Fibroblast of skin of abdomen (primary cell): ENCODE results near the gene NIT2.
"Not testable (repeated sequence)": the region's sequence is repeated elsewhere in the genome, so short reads cannot be mapped to it uniquely, and the experiment has no call there.

Experiments used
- DNase-seq: peaks from one replicate; pipeline ENCODE4 v3.0.0-alpha.2; 2013

The NIT2 gene

DNA sequence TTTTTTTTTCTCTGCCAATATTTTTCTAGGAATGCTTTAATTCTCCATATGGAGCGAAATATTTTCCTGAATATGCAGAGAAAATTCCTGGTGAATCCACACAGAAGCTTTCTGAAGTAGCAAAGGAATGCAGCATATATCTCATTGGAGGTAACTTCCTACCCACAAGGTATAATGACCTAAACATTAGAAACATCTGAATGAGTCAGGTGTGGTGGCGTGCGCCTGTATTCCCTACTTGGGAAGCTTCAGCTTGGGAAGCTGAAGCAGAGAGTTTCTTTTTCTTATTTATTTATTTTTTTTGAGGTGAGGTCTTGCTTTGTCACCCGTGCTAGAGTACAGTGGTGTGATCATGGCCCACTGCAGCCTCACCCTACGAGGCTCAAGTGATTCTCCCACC is 5.2 kb downstream of the NIT2 start:
- DNase-seq = no peak

DNA sequence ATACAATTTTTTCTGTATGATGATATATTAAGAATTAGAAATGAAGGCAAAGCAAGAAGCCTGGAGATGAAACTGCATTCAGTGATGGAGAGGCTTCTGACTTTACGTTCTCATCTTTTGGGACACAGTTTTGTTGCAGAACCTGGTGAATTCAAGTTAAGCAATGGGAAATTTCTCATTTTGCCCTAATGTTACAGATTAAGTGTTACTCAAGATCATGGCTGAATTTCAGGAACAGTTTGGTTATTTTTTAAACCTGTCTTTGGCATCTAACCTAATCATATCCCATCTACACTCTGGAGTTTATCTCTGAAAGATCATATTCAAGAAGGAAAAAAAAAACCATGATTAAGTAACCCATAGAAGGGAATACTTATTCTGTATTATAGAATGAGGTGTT is 6.0 kb downstream of the NIT2 start:
- no peak for DNase-seq

DNA sequence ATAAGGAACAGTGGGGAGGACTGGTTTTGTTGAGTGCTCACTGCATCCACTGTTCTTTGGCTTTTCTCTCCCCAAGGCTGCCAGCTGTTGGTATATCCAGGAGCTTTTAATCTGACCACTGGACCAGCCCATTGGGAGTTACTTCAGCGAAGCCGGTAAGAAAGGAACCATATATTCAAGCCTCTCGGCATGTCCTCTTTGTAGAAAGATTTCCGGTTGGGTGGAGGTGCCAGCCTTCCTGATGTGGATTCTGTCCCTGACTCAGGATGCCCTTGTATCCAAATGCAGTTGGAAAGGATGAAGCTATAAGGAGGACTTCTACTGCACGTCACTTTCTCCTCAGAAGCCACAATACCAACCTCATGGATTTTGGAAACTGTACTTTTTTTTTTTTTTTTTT is 14.2 kb downstream of the NIT2 start:
- no peak for DNase-seq

DNA sequence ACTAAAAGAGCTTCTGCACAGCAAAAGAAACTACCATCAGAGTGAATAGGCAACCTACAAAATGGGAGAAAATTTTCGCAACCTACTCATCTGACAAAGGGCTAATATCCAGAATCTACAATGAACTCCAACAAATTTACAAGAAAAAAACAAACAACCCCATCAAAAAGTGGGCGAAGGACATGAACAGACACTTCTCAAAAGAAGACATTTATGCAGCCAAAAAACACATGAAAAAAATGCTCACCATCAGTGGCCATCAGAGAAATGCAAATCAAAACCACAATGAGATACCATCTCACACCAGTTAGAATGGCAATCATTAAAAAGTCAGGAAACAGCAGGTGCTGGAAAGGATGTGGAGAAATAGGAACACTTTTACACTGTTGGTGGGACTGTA is 17.2 kb downstream of the NIT2 start:
- not testable (repeated sequence) for DNase-seq

DNA sequence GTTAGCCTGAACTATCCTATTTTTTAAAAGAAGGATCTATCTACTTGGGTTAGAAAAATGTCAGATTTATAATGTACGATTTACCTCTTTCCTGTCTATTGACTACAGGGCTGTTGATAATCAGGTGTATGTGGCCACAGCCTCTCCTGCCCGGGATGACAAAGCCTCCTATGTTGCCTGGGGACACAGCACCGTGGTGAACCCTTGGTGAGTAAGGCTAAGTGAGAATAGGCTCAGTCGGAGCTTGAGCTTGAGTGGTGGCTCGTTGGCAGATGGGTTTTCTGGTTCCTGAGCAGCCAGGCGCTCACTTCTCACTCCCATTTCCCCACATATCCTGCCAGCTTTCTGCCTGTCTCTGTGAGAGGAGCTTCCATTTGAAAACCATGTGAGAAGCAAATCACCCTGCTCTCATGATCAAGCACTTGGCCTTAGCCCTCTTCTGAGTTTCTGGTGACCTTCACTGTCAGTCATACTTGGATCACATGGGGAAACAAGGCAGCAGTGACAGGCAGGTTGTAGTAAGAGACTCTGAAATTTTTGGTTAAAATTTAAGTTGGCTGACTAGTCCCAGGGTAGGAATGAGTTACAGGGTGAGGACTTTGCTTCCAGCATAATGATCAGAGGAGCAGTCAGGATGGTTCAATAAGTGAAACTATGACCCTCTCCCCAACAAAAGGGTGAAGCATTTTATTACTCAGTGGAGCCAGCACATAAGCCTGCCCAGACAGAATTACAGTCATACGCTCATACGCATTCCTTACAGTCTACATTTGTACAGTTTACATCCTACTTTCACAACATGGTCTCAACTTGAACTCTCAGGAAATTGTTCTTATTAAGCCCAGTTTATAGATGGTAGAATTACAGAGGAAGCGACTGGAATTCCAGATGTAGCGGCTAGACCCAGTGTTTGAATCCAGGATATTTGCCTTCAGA is 18.0 kb downstream of the NIT2 start:
- peak; percentile 62 for DNase-seq

DNA sequence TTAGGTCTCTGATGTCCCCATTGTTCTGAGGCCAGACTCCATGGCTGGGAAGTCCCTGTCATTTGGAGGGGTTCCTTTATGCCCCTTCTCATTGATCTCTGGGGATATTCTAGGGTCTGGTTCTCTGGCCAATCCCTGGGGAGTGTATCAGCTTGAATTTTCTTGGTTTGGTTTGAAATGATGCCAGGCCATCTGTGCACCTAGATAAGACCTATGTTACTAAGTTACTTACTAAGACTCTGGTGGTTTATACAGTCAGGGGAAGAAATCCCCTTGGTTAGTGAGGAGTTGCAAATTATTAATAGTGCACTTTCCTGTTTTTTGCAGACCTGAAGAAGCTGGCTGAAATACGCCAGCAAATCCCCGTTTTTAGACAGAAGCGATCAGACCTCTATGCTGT is 20.3 kb downstream of the NIT2 start:
- DNase-seq = no peak

DNA sequence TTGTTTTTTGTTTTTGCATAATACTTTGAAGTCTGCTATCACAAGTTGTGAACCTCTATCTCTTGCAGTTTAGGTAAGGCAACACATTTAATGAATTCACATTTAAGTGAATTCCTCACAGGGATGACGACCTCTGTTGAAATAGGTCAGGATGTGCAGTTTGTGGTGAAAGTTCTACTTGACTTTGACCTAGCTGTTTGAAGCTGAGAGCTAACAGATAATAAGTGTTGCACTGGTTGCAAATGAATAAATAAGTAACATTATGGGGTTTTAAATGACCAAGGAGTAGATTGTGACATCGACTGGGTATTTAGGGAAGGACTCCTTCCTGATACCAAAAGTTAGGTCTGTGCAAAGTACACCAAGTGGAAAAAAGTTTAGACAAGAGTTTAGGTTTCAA is 23.9 kb downstream of the NIT2 start:
- DNase-seq = no peak

DNA sequence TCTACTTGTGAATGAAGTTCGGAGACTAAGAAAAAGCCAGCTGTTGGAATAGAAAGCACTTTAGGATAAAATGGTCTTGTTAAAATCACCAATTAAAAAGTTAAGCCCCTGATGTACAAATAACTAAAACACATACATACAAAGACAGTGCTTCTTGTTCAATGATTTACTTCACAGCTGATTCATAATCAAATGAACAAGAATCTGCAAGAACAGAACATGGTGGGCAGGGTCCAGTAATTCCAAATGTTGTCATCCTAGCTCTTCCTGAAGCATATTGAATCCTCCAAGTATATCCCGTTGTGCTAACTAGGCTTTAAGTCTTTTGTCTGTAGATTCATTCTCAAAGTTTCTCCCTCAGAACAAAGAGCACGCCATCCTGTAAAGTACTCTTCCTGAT is 24.5 kb downstream of the NIT2 start:
- no peak for DNase-seq

DNA sequence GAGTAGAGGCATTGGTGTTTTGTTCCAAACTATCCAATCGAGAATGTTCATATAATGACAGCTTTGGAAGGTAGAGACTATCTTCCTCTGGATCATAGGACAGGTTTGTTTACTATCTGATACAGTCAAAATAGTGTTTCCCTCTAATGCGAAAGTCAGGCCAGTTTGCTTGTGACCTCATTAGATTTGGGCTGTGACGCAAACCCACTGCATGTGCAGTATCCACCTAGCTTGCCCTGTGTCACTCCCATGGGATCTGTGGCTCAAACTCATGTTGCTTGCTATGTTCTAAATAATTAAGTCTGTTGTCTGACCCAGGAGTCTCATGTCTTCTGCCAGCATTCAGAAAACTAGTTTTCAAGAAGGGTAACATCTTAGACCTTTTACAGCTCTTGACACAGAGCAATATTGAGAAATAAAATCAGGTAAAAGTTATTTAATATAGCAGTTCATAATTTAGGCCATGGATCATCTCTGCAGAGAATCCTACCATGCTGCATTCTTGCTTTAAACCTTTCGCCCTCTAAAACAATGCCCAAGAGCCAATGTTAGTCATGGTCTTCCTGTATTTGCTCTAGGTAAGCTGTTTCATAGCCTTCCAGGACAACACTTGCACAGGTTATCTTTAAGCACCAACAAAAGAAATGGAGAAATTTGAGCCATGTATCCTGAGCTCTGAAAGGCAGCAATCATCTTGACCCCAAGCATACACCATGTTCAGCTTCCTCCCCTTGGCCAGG is 26.4 kb downstream of the NIT2 start:
- DNase-seq = no peak

DNA sequence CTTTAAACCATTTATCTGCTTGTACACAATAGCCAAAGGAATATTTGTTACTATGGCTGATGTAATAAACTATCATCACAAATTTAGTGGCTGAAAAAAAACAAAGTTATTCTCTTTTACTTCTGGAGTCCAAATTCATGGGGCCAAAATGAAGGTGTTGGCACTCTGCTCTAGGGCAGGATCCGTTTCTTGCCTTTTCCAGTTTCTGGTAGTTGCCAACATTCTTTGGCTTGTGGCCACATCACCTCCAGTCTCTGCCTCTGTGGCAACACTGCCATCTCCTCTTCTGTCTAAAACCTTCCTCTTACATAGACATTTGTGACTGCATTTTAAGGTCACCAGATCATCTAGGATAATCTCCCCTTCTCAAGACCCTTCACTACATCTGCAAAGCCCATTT is 27.3 kb downstream of the NIT2 start:
- DNase-seq = no peak

DNA sequence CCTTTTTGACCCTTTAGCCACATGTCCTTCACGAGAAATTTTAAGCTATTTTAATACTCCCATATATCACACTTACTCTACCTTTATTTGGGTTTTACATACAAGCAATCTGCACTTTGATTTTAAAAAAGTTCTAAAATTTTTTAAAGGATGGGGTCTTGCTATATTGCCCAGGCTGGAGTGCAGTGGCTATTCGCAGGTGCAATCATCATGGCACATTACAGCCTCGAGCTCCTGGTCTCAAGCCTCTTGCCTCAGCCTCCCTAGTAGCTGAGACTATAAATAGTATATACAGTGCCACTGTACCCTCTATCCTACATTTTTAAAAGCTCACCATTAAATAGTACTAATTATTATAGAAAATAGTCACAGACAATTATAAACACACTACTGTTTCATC is 29.9 kb downstream of the NIT2 start:
- DNase-seq = no peak

DNA sequence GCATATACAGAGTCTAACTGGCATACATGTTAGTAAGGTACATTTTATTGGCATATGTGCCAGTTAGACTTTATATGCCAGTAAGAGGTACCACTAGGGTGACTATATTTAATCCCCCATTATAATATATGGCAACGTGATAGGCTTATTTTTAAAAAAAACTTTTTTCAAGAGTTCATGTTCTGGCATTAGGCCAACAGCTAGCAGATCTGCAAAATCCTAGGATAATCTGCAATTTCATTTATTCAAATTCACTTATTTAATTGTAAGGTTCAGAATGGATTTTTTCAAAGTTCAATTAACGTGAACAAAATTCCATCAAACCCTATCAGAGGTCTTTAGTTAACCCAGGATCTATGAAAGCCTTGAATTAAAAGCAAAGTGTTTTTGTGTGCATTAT is 31.9 kb downstream of the NIT2 start:
- DNase-seq = no peak

DNA sequence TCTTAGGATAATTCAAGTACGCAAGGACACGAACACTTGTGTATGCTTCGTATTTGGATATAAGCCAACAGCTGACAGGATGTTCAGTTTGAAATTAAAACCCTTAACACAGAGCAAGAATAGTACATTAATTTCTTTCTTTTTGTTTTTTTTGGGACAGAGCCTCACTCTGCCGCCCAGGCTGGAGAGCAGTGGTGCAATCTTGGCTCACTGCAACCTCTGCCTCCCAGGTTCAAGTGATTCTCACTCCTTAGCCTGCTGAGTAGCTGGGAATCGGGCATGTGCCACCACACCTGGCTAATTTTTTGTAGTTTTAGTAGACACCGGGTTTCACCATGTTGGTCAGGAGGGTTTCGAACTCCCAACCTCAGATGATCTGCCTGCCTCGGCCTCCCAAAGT is 33.9 kb downstream of the NIT2 start:
- no peak for DNase-seq

DNA sequence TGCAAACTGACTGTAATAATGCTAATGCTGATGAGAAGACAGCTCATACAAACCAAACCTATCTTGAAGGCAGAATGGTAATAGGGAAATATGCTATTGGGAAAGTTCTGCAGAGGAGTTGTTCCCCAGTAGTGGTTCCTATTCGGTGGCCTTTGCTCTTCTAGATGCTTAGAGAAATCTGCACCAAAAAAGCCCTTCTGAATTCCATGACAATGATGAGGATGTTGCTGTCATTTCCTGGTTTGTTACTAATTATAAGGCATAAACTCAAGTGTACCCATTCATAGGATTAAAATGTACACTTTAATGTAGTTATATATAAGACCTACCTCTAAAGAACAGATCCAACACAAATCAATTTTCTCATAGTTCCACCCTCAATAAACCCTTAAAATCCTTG is 36.2 kb downstream of the NIT2 start:
- DNase-seq = peak; percentile 12

DNA sequence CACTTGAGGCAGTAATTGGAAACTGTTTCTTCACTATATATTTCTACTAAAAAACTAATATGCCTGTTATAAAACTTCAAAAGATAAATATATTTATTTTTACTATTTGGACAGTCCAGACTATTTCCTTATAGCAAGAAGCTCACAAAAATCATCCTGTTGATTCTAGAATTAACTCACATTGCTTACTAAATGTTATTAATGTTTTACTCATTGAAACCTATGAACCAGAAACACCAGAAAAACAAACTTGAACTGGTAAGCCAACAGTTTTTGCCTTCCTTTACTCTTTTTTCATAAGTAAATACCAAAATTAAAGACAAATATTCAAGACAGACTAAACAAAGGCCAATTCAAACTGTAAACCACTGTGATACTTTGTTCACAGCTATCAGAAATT is 40.0 kb downstream of the NIT2 start:
- no peak for DNase-seq

DNA sequence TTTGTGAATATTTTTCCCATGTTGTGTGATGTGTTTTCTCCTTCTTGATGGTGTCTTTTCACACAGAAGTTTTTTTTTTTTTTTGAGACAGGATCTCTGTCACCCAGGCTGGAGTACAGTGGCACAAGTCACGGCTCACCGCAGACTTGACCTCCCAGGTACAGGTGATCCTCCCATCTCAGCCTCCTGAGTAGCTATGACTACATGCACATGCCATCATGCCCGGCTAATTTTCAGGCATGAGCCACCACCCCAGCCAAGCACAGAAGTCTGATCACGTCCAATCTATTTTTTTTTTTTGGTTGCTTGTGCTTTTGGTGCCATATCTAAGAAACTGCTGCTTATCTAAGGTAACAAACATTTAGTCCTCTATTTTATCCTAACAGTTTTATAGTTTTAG is 41.7 kb downstream of the NIT2 start:
- DNase-seq = no peak

DNA sequence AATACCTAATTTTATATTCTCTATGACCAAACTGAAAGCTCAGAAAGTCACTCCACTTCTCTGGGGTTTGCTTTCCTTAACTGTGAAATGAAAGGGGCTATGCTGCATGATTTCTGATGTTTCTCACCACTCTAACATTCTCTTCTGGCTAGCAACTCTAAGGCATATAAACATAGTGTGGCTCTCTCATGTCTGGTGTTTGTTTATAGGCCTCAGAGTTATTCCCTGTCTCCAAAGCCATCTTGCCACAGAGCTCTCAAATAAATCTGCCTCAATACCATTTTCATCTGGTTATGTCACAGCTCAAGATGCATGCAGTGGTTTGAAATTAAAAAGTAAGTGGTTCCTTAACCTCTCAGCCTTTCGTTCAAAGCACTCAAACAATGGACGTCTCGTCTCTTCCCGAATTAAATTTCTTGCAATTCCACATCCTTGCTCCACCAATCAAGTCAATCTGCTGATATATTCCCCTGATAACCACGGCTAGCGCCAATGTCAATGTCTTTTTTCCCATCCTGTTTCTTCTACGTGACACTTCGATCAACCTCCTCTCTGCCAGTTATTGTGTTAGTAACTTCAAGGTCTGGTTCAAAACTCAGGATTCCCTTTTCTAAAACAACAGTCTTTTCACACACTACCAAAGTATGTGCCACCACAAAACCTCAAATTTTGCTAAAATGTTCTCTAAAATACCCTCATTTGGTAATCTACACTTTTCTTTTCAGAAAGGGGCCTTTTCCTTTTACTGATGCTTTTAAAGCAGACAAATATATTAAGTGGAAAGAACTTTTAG is 50.4 kb downstream of the NIT2 start:
- DNase-seq = no peak

DNA sequence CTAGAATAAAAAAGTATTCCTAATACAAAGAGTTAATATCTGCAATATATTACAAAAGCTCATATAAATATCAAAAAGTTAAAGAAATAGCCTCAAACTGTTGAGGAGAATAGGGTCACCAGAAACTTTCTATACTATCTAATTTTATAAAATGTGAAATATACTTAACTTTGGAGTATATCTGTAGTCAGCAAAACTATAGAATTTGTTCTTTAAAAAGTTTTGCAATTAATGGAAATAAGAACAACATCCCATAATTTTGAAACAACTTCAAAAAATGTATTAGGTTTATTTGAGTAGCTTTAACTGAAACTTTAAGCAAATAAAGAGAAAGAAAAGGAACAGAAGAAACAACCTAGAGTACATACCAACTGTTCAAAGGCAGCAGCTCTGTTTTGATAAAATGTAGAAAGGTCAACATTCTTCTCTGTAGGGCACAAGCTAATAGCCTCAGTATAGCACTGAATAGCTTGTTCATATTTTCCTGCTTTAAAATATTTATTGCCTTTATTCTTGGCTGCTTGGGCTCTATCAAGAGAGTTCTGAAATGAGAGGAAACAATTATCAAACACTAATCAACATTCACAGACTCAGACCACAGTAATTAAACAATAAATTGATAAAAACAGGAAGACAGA is 52.0 kb downstream of the NIT2 start:
- DNase-seq = no peak

DNA sequence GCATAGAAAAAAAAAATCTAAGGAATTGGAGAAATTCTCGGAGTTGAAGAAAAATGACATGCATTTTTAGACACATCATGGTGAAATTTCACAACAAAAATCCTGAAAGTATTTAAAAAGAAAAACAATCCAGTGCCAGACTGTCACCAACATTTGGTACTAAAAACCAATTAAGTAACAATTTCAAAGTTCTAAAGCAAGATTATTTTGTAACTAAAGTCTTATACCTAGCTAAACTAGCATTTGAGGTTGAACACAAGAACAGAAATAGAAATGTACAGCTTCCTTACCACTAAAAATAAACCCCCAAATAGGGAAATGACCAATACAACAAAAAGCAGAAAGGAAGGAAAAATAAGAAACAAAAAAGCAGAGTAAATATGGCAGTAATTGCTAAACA is 54.5 kb downstream of the NIT2 start:
- no peak for DNase-seq

DNA sequence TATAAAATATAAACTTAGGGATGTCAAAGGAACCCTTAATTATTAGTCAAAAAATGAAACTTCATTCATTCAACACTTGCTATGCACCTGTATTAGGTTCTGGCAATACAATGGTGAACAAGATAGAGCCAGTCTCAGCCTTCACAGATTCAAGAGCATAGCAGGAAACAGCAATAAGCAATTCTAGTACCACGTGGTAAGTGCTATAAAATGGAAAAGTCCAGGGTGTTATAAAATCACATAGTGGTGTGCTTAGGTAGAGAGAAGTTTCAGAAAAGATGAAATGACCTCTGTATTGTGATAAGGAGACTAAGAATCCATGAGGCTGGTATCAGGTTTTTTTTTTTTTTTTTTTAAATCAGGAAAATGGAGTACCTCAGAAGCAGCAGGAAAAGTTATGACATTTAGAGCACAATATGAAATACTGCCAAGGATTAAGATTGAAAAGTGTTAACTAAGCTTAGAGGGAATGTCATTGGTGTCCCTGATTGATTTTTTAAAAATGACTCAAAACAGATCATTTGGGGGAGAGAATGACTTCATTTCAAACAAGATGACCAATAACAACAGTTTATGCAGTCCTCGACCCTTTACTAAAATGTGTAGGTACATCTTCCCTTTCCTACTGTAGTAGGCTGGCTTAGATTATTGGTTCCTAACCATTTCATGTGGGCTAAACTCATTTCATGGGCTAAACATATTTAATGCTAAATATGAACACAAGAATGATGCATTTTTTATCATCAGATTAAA is 61.3 kb downstream of the NIT2 start:
- DNase-seq = no peak

DNA sequence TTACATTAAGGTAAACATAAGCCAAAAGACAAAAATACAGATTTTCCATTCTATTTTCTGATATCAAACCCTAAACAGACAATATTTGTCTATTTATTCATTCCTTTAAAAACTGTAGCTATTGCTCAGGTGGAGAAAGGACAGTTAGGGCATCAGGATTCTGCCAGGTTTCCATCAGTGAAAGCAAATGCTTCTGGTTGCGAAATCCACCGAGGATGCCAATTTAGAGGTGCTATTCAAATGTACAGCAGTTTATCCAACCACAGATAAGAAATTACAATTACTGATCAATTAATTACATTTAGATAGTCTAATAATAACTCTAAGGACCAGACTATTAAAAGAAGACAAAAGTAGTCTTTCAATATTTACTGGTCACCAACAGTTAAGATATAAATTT is 62.4 kb downstream of the NIT2 start:
- DNase-seq = no peak
